ENCODE measurements around the gene IPCEF1.

IPCEF1 gene

DNA sequence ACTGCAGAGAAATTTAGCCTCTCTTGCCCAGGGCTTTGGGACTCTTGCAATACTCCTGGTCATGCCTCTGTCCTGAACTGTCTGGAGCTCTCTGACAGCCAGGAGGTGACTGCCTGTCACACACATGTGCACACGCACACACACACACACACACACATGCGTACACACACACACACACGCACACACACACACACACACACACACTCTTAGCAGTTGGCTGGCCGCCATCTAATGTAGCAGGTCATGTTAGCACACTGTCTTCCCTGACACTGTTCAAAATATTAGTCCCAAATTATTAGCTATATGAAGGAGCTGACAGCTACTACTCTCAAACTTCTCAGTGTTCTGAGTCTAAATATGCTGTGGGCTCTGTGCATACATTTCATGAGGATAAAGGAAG, 60.9 kb downstream of the IPCEF1 start:
- in situ Hi-C loops (cut with HindIII; ENCODE audit: low pct_unique_long_range_greater_than_20kb, low sequenced_read_pairs) = no loop called here
- DNase-seq (ENCODE audit: low read depth in 1 of 2, low spot score in 1 of 2) = no peak
- no peak for TF ChIP-seq JUND (IDR thresholded peaks at IDR 0.05; ENCODE audit: low read depth)

DNA sequence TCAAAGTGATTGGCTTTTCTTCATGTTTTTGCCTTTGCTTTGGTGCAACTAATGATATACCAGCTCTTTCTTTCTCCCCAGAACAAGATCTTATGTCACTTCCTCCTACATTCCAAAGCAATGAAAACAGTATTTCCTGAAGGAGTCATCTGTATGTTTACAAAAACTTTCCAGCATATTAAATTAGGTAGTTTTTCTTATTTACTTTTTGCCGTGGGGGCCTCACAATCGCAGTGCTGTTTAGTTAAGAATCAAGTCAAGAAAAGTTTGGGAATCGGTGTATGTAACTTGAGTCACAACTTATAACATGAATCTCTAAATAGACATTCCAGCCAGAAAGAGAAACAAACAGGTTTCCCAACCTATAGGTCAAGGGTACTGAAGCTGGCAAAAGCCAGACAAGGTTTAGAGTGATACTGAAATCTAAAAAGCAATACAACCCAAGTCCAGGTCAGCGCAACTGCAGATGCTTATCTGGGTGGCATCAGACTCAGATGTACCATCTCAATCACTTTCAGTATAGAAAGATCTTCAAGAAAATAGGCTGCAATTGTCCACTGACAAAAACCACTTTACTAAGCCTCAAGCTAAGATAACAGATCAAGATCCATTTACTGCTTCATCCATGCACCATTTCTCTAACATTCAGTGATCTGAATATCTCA, 63.6 kb downstream of the IPCEF1 start:
- in situ Hi-C loops (cut with HindIII; ENCODE audit: low pct_unique_long_range_greater_than_20kb, low sequenced_read_pairs) = no loop called here
- TF ChIP-seq JUND (IDR thresholded peaks at IDR 0.05; ENCODE audit: low read depth) = no peak
- DNase-seq (ENCODE audit: low read depth in 1 of 2, low spot score in 1 of 2) = peak in 1 of 2 experiments; percentile 7

DNA sequence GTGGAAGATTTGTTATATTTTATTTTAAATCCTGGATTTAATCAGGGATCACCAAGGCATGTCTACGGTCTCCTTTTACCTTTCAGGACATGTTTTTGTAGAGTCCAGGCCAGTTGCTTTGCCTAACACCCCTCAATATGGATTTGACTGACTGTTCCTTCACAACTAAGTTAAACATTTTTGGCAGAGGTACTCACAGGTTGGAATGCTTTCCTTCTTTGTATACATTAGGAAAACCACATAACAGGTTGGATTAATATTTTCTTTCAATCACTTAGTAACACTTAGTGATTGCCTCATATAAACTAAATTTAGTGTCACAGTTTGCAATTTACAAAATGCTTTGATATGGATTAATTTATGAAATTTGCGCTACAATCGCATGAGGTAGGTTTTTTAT, 64.5 kb downstream of the IPCEF1 start:
- TF ChIP-seq JUND (IDR thresholded peaks at IDR 0.05; ENCODE audit: low read depth) = no peak
- DNase-seq (ENCODE audit: low read depth in 1 of 2, low spot score in 1 of 2) = no peak
- in situ Hi-C loops (cut with HindIII; ENCODE audit: low pct_unique_long_range_greater_than_20kb, low sequenced_read_pairs) = no loop called here

DNA sequence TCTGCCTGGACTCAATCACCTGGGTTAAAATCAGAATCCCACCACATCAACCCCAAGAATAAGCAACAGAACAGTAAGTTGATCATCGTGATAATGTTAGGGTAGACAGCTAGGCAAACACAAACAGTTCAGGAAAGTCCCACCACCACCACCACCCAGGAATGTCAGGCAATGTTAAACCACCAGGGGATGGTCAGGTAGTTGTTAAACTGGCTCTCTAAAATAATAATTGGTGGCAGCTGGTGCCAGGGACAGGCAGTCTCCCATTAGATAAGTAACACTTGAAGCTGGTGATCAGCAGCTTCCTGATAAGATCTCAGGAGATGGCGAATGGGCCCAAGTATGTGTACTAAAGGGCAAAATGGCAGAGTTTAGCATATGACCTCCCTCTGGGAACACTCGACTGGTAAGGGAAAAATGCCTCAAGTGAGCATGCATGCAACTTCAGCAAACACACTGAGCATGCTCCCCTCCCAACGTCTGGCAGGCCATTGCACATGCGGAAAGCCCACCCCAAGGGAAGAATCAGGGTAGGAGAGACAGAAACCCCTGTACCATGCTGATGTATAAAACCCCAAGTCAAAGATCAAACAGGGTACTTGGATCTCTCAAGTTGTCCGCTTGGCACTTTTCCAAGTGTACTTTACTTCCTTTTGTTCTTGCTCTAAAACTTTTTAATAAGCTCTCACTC, 66.6 kb downstream of the IPCEF1 start:
- DNase-seq (ENCODE audit: low read depth in 1 of 2, low spot score in 1 of 2) = no peak
- no peak for TF ChIP-seq JUND (IDR thresholded peaks at IDR 0.05; ENCODE audit: low read depth)
- in situ Hi-C loops (cut with HindIII; ENCODE audit: low pct_unique_long_range_greater_than_20kb, low sequenced_read_pairs) = no loop called here

DNA sequence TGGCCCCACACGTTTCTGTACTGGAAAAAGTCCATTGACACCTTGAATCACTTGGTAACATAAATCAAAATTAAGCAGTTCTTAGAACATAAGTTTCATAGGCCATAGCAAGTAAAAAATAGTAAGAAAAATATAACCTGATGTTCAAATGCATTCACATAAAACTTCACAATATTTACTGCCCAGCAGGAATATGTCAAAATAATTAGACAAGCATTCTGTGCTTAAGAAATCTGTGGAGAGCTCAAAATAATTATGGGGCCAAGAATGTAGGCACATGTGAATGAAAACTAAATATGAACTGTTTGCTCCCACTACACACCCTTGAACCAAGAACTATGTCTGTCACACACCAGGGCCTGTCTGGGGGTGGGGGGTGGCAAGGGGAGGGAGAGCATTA, 70.8 kb downstream of the IPCEF1 start:
- no peak for TF ChIP-seq JUND (IDR thresholded peaks at IDR 0.05; ENCODE audit: low read depth)
- in situ Hi-C loops (cut with HindIII; ENCODE audit: low pct_unique_long_range_greater_than_20kb, low sequenced_read_pairs) = no loop called here
- DNase-seq (ENCODE audit: low read depth in 1 of 2, low spot score in 1 of 2) = no peak

DNA sequence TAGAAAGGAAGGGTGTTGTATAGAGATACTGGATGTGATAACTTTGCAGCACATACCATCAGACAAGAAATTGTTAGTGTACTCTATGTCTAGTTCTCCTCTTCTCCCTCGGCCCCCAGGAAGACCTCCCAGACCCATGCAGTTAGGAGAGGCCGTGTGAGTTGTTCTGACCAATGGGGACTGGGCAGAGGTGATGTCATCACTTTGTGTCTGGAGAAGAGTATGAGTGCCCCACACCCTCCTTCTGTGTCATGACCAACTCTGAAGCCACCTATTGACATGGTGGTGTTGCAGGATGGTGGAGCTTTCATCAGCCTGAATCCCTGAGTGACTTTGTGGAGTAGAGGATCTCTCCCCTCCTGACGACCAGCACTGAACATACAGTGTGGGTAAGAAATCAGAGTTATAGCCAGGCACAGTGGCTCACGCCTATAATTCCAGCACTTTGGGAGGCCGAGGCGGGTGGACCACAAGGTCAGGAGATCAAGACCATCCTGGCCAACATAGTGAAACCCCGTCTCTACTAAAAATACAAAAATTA, 72.2 kb downstream of the IPCEF1 start:
- in situ Hi-C loops (cut with HindIII; ENCODE audit: low pct_unique_long_range_greater_than_20kb, low sequenced_read_pairs) = no loop called here
- no peak for TF ChIP-seq JUND (IDR thresholded peaks at IDR 0.05; ENCODE audit: low read depth)

DNA sequence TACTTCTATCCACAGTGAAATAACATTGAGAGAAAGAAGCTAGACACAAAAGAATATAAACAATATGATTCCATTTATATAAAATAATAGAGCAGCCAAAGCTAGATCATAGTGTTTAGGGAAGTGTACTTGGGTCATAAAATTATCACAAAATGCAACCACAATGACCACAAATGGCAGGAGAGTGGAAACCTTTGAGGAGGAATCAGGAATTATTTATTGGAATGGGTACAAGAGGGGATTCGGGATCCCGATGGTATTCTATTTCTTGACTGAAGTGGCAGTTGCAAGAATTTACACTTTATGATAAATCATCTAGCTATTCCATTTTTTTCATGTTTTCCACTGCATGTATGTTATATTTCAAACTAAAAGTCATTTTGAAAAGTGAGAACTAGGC, 76.1 kb downstream of the IPCEF1 start:
- no peak for TF ChIP-seq JUND (IDR thresholded peaks at IDR 0.05; ENCODE audit: low read depth)
- in situ Hi-C loops (cut with HindIII; ENCODE audit: low pct_unique_long_range_greater_than_20kb, low sequenced_read_pairs) = no loop called here
- DNase-seq (ENCODE audit: low read depth in 1 of 2, low spot score in 1 of 2) = no peak

More for the DNA sequence above, 72.2 kb downstream of the IPCEF1 start:
- DNase-seq (ENCODE audit: low read depth in 1 of 2, low spot score in 1 of 2) = no peak

DNA sequence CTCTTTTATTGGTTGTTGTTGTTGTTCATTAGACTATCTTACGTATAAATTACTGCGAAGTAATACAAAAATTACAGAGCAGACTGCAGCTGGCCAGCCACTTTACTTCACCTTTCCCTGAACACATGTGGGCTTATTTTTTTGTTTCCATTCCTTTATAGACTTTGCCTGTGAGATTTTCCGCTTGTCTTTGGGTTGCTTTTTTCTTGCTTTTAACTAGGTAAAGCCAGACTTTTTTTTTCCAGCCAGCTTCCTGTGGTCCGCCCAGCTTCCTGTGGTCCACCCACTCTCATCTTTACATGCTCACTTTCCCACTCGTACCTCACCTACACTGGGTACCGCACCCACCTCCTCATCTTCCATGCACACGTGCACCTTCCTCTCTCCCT, 79.0 kb downstream of the IPCEF1 start:
- in situ Hi-C loops (cut with HindIII; ENCODE audit: low pct_unique_long_range_greater_than_20kb, low sequenced_read_pairs) = no loop called here
- DNase-seq (ENCODE audit: low read depth in 1 of 2, low spot score in 1 of 2) = no peak
- no peak for TF ChIP-seq JUND (IDR thresholded peaks at IDR 0.05; ENCODE audit: low read depth)

DNA sequence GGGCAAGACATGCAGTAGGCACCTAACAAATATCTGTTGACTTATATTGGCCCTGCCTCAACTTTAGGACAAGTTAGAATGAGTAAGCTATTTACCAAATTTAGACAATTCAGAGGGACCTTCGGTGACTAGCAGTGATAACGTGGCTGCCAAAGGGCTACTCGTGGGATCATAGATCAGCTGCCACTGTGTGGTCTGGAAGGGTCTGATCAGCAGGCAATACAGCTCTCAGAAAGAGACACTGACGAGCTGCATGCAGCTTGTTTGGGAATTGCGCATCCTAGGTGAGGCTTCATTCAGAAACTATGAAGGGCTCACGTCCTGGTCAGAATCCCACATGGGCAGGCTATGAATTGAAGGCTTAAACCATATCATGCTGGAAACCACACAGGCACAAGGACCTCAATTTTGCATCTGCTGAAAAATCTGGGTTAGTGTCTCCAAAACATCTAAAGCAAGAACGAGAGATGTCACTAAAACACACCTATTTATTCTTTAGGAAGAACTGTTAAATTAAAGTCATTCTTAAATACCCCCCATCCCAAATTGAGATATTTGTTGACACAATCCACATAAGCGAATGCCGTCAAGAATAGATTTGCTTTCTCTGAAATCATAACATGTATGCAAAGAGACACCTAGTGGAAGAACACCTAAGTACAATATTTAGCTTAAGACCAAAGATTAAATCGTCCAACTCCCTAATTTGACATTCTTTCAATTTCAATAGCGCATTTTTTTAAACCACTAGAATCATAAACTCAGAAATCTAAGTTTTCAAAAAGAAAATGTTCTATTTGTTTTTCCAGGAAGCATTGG, 79.6 kb downstream of the IPCEF1 start:
- DNase-seq (ENCODE audit: low read depth in 1 of 2, low spot score in 1 of 2) = peak in 1 of 2 experiments; percentile 50
- TF ChIP-seq JUND (IDR thresholded peaks at IDR 0.05; ENCODE audit: low read depth) = no peak
- in situ Hi-C loops (cut with HindIII; ENCODE audit: low pct_unique_long_range_greater_than_20kb, low sequenced_read_pairs) = no loop called here

DNA sequence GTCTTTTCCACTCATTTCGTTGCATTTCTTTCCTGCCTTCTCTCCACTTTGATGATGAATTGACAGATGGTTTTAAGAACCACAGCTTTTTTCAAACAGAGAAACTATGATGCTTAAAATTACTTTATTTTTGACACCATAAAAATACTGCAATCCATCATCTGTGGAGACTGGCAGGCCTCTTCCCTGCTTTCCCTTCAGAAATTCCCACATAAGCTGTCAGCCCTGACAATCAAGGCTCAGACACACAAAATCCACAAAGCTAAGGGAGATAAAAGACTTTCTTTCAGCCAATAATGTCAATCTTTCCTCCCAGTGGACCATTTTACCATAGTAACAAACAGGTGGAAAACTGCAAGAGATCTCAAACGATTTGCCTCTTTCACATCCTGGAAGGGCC, 82.4 kb downstream of the IPCEF1 start:
- no peak for DNase-seq (ENCODE audit: low read depth in 1 of 2, low spot score in 1 of 2)
- in situ Hi-C loops (cut with HindIII; ENCODE audit: low pct_unique_long_range_greater_than_20kb, low sequenced_read_pairs) = no loop called here
- no peak for TF ChIP-seq JUND (IDR thresholded peaks at IDR 0.05; ENCODE audit: low read depth)

DNA sequence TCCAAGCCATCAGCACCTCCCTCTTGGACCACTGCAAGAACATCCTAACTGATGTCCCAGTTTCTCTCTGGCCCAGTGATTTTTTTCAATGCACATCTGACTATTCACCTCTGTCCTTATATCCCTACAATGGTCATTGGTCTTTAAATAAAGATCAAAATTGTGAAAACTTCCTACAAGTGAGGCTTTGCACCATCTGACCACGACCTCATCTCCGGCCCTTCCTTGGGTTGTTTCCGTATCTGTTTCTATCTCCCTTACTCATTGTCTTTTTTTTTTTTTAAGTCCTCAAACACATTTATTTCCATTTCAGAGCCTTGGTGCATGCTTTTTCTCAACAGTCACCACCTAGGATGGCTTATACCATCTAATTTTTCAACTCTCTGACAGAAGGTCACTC, 88.1 kb downstream of the IPCEF1 start:
- in situ Hi-C loops (cut with HindIII; ENCODE audit: low pct_unique_long_range_greater_than_20kb, low sequenced_read_pairs) = no loop called here
- TF ChIP-seq JUND (IDR thresholded peaks at IDR 0.05; ENCODE audit: low read depth) = no peak
- no peak for DNase-seq (ENCODE audit: low read depth in 1 of 2, low spot score in 1 of 2)

DNA sequence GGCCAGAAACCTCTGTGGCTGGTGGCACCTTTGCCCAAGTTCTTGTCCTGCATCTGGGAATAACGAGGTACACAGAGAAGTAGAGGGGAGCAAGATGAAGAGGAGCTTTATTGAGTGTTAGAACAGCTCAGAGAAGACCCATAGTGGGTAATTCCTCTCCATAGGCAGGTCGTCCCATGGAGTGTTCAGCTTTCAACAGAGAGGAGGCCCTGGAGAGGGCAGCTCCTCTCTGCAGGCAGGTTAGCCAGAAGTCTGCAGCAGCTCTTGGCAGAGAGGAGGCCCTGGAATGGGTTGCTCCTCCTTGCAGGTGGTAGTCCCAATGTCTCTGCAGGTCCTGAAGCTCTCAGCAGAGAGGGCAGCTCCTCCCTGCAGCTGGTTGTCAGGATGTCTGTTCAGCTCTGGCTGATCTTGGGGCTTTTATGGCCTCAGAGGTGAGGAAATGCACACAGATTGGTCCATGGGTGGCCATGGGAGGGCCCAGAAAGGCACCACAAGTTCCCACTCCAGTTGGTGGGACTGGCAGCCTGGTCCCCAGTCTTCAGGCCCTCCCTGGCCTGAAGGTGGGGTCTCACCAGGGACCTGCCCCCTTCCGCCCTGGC, 89.0 kb downstream of the IPCEF1 start:
- no peak for TF ChIP-seq JUND (IDR thresholded peaks at IDR 0.05; ENCODE audit: low read depth)
- in situ Hi-C loops (cut with HindIII; ENCODE audit: low pct_unique_long_range_greater_than_20kb, low sequenced_read_pairs) = no loop called here
- no peak for DNase-seq (ENCODE audit: low read depth in 1 of 2, low spot score in 1 of 2)
